ENCODE data around the gene CCNDBP1. TPM values are rescaled to one million over a fixed set of nuclear protein-coding genes. Genes with fewer than 3 reads are reported as not detected.
"Not testable (repeated sequence)": the region's sequence is repeated elsewhere in the genome, so short reads cannot be mapped to it uniquely, and the experiment has no call there.

CCNDBP1 gene
- total RNA-seq, 2 experiments from 2014 or later = 45.8 to 51.6 TPM

DNA sequence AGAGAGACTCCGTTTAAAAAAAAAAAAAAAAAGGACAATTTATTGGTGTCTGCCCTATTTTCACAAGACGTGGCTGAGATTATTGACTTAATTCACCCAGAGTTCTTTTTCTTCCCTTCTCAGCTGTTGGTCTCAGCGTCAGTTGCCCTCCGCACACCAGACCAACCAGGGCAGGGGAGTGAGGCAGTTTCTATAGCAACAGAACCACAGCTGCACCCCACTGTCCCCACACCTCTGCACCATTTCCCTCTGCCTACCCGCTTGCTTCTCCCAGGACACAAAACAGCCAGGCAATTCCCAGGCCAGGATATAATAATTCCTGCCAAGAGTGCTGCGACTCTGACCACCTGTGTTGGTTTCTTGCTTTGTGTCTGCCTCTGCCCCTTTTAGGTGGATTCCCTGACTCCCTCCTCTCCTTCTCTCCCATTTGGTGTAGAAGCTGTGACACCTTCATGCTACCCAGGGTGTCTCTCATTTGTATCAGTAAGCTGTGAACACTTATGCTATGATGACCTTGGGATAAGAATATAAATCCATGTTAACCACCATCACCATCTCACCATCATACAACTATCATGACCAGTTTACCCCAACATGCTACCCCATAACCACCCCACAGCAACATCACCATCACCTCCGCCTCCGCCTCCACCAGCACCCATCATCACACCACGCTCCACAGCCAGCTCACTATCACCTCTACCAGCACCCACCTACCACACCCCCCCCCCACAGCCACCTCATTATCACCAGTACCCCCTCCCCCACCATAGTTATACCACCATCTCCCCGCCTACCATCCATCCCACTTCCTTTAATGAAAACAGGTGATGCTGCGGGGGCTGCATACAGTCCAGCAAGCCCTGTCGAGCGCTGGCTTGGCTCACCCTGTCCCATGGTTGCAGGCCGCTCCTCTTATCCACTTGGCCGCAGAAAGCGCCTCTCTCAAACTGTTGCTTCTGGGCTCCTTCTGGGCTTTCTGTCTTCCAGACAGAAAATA lies 35.0 kb downstream of the CCNDBP1 start:
- intact Hi-C loops (cut with DNase I, micrococcal nuclease) = no loop called here
- Mint-ChIP-seq H3K4me3 (no peak overlapping the region), H3K36me3 (ENCODE audit: low read depth) (no peaks in the 10 kb centered on the region), H3K27ac (no peak overlapping the region), H3K4me1 (no peaks in the 10 kb centered on the region), H3K9me3 (ENCODE audit: low read depth) (no peaks in the 10 kb centered on the region), H3K27me3 (peaks cover 3% of the 10 kb centered on the region)
- DNase-seq (no peak), ATAC-seq (no peak)
- ChIA-PET CTCF (interaction anchor here (0.7 to 1.7 kb wide), 2 partner anchors 65 kb away, joined by 3 to 6 read pairs; no protein-coding TSS in a partner anchor), POLR2A (no interaction called here)

- peaks cover 8% of the 10 kb centered on the region for H3K27me3 Mint-ChIP-seq
- no peak within 1 kb of the TSS for H3K27ac Mint-ChIP-seq
- no peak within 1 kb of the TSS for H3K4me3 Mint-ChIP-seq
- H3K36me3 Mint-ChIP-seq (ENCODE audit: low read depth) = no peaks in the 10 kb centered on the region
- ChIA-PET POLR2A (no interaction called here), CTCF (interaction anchor here (2.7 kb wide), 1 partner anchor 64 kb away, joined by 22 read pairs; no protein-coding TSS in a partner anchor)
- H3K4me1 Mint-ChIP-seq = peaks cover 7% of the 10 kb centered on the region
- H3K9me3 Mint-ChIP-seq (ENCODE audit: low read depth) = no peaks in the 10 kb centered on the region
- ATAC-seq (no peak), DNase-seq (no peak)
- intact Hi-C loops (cut with DNase I, micrococcal nuclease) = no loop called here
Observed at GRCh38 chr15:43220991-43221403, 35.8 kb downstream of the CCNDBP1 start, which contains the start of gene EPB42. TSS of gene EPB42 (minus strand) at chr15:43221018. CDS start at chr15:43220825, 193 bp downstream.

DNA sequence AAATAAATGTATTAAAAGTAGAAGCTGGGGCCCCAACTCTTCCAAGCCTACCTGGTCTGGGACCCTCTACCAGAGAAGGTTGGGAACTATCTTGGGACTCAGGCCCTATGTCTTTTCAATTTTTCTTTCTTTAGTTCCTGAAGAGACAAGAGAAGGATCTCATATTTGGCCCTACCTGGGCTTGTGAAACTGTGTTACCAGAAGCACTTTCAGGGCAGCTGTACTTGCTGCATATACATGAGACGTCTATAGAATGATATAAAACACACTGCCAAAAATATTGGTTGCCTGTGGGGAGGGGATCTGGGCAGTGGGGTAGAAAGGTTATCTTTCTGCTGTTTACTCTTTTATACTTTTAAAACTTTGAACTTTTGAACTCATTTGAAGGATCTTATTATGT lies 36.2 kb downstream of the CCNDBP1 start:
- H3K27me3 Mint-ChIP-seq = peaks cover 9% of the 10 kb centered on the region
- POLR2A ChIA-PET = no interaction called here
- intact Hi-C loops (cut with DNase I, micrococcal nuclease) = no loop called here
- H3K4me3 Mint-ChIP-seq = no peak overlapping the region
- no peak overlapping the region for H3K27ac Mint-ChIP-seq
- no peaks in the 10 kb centered on the region for H3K9me3 Mint-ChIP-seq (ENCODE audit: low read depth)
- DNase-seq (no peak), ATAC-seq (no peak)
- H3K36me3 Mint-ChIP-seq (ENCODE audit: low read depth) = no peaks in the 10 kb centered on the region
- H3K4me1 Mint-ChIP-seq = peaks cover 8% of the 10 kb centered on the region
- CTCF ChIA-PET = interaction anchor here (0.7 to 2.7 kb wide), 2 partner anchors 64 to 1651 kb away, joined by 3 to 22 read pairs; no protein-coding TSS in a partner anchor

DNA sequence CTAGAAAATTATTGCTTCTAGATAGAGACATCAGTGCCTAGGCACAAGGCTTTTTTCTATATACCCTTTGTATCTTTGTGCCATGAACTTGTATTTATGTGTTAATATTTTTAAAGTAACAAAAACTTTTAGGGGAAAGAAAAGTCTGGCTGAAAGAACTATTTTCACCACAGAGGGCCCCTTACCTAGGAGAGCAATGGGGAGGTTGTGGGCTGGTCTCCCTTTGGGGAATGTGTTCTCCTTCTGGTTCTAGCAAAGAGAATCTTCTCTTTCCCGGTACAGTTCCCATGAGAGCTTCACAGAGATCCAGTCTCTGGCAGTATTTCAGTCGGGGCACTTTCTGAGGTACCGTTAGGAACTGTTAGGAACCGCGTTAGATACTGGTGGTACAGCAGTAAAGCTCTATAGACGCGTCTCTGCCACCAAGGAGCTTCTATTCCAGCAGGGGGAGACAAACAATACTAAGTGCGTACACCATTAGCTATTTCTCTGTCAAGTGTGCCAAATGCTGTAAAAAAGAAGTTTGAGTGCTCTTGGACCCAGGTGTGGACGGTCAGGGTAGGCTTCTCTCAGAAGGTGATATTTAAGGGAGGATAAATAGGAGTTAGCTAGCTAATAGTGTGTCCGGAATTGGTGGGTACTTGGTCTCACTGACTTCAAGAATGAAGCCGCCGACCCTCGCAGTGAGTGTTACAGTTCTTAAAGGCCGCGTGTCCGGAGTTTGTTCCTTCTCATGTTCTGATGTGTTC lies 40.2 kb downstream of the CCNDBP1 start:
- peak; percentile 57 for DNase-seq
- Mint-ChIP-seq H3K9me3 (ENCODE audit: low read depth) (no peaks in the 10 kb centered on the region), H3K4me1 (peaks cover 8% of the 10 kb centered on the region), H3K27ac (no peak overlapping the region), H3K4me3 (no peak overlapping the region), H3K27me3 (peaks cover 6% of the 10 kb centered on the region), H3K36me3 (ENCODE audit: low read depth) (no peaks in the 10 kb centered on the region)
- POLR2A ChIA-PET = interaction anchor here (0.6 to 1.0 kb wide), 2 partner anchors 42 to 60 kb away, joined by 3 read pairs; no protein-coding TSS in a partner anchor
- intact Hi-C loops (cut with DNase I, micrococcal nuclease) = loop anchor here (1.0 to 5.0 kb wide), 2 partner anchors 42 to 60 kb away; partner anchors contain the start of gene TGM5 (in 1 of the 2)
- CTCF ChIA-PET = interaction anchor here (0.6 to 2.7 kb wide), 42 partner anchors 8 to 1217 kb away, joined by 3 to 118 read pairs (median 4); partner anchors contain the start of gene CCNDBP1
- ATAC-seq = peak; percentile 90

GRCh38 chr15:43225950-43226255 lies 40.7 kb downstream of the CCNDBP1 start:
- ATAC-seq; H3K4me1 Mint-ChIP-seq; H3K36me3 Mint-ChIP-seq (ENCODE audit: low read depth); H3K4me3 Mint-ChIP-seq; DNase-seq; H3K9me3 Mint-ChIP-seq (ENCODE audit: low read depth); H3K27ac Mint-ChIP-seq; H3K27me3 Mint-ChIP-seq: not testable (repeated sequence)
- CTCF ChIA-PET = interaction anchor here (0.6 to 2.7 kb wide), 37 partner anchors 10 to 1217 kb away, joined by 3 to 118 read pairs (median 4); partner anchors contain the start of gene CCNDBP1
- intact Hi-C loops (cut with DNase I, micrococcal nuclease) = loop anchor here (1.0 to 5.0 kb wide), 2 partner anchors 41 to 59 kb away; partner anchors contain the start of gene TGM5 (in 1 of the 2)
- POLR2A ChIA-PET = interaction anchor here (1.0 kb wide), 1 partner anchor 60 kb away, joined by 3 read pairs; no protein-coding TSS in a partner anchor

- intact Hi-C loops (cut with DNase I, micrococcal nuclease) = loop anchor here in 1 of 2 experiments (5.0 kb wide), 1 partner anchor 41 kb away; the partner anchor contains the start of gene TGM5
Observed at GRCh38 chr15:43226436-43227305, 41.5 kb downstream of the CCNDBP1 start.

DNA sequence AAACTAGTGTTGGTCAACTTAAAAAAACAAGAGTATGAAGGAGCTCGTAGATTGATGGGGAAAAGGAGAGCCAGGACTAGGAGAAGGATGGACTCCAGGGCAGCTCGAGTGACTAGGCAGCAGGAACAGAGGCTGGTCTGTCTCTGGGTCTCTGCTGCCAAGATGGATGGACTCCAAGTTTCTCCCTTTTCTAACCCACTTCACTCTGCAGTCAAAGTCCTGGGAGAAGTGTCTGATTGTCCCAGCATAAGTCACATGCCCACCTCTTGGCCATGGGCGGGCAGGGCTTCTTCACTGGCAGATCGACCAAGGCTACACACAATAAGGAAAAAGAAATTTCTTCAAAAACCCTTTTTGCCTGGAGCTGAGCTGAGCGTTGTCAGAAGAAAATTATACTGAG lies 44.8 kb downstream of the CCNDBP1 start:
- peaks cover 6% of the 10 kb centered on the region for H3K27me3 Mint-ChIP-seq
- ATAC-seq (no peak), DNase-seq (no peak)
- H3K4me1 Mint-ChIP-seq = peaks cover 8% of the 10 kb centered on the region
- H3K27ac Mint-ChIP-seq = no peak overlapping the region
- CTCF ChIA-PET = interaction anchor here (1.6 to 5.2 kb wide), 3 partner anchors 11 to 56 kb away, joined by 4 to 36 read pairs (median 5); no protein-coding TSS in a partner anchor
- POLR2A ChIA-PET = interaction anchor here (0.6 kb wide), 1 partner anchor 117 kb away, joined by 5 read pairs; no protein-coding TSS in a partner anchor
- H3K36me3 Mint-ChIP-seq (ENCODE audit: low read depth) = no peaks in the 10 kb centered on the region
- H3K9me3 Mint-ChIP-seq (ENCODE audit: low read depth) = no peaks in the 10 kb centered on the region
- intact Hi-C loops (cut with DNase I, micrococcal nuclease) = loop anchor here in 1 of 2 experiments (5.0 kb wide), 1 partner anchor 37 kb away; the partner anchor contains the start of gene TGM5
- H3K4me3 Mint-ChIP-seq = no peak overlapping the region

More at GRCh38 chr15:43226436-43227305, 41.5 kb downstream of the CCNDBP1 start:
- Mint-ChIP-seq H3K9me3 (ENCODE audit: low read depth) (no peaks in the 10 kb centered on the region), H3K4me3 (no peak overlapping the region), H3K27ac (no peak overlapping the region), H3K36me3 (ENCODE audit: low read depth) (no peaks in the 10 kb centered on the region), H3K4me1 (peaks cover 8% of the 10 kb centered on the region), H3K27me3 (peaks cover 6% of the 10 kb centered on the region)
- ATAC-seq (no peak), DNase-seq (no peak)
- ChIA-PET POLR2A (no interaction called here), CTCF (interaction anchor here (0.6 to 5.2 kb wide), 21 partner anchors 9 to 233 kb away, joined by 3 to 118 read pairs (median 6); partner anchors contain the start of gene CCNDBP1)

GRCh38 chr15:43230640-43231115 lies 45.5 kb downstream of the CCNDBP1 start:
- no peak overlapping the region for H3K4me3 Mint-ChIP-seq

GRCh38 chr15:43232289-43232874 lies 47.2 kb downstream of the CCNDBP1 start:
- no peaks in the 10 kb centered on the region for H3K4me1 Mint-ChIP-seq
- no peaks in the 10 kb centered on the region for H3K36me3 Mint-ChIP-seq (ENCODE audit: low read depth)
- H3K27ac Mint-ChIP-seq = no peak overlapping the region
- no peak overlapping the region for H3K4me3 Mint-ChIP-seq
- H3K27me3 Mint-ChIP-seq = no peaks in the 10 kb centered on the region
- no peaks in the 10 kb centered on the region for H3K9me3 Mint-ChIP-seq (ENCODE audit: low read depth)
- ChIA-PET POLR2A (no interaction called here), CTCF (interaction anchor here (0.8 to 1.3 kb wide), 4 partner anchors 9 to 413 kb away, joined by 3 to 4 read pairs (median 3); no protein-coding TSS in a partner anchor)
- ATAC-seq (no peak), DNase-seq (no peak)
- intact Hi-C loops (cut with DNase I, micrococcal nuclease) = no loop called here

More at GRCh38 chr15:43230640-43231115, 45.5 kb downstream of the CCNDBP1 start:
- DNase-seq (no peak), ATAC-seq (no peak)
- Mint-ChIP-seq H3K9me3 (ENCODE audit: low read depth) (no peaks in the 10 kb centered on the region), H3K36me3 (ENCODE audit: low read depth) (no peaks in the 10 kb centered on the region), H3K4me1 (peaks cover 3% of the 10 kb centered on the region), H3K27ac (no peak overlapping the region), H3K27me3 (peaks cover 3% of the 10 kb centered on the region)
- intact Hi-C loops (cut with DNase I, micrococcal nuclease) = no loop called here
- POLR2A ChIA-PET = no interaction called here
- CTCF ChIA-PET = interaction anchor here (0.9 to 5.2 kb wide), 5 partner anchors 10 to 55 kb away, joined by 3 to 36 read pairs (median 4); partner anchors contain the start of gene TGM5

GRCh38 chr15:43235536-43235935 lies 50.3 kb downstream of the CCNDBP1 start:
- no peaks in the 10 kb centered on the region for H3K4me1 Mint-ChIP-seq
- POLR2A ChIA-PET = no interaction called here
- no peak overlapping the region for H3K27ac Mint-ChIP-seq
- CTCF ChIA-PET = interaction anchor here (1.6 kb wide), 1 partner anchor 10 kb away, joined by 7 read pairs; no protein-coding TSS in a partner anchor
- intact Hi-C loops (cut with DNase I, micrococcal nuclease) = no loop called here
- ATAC-seq (no peak), DNase-seq (no peak)
- no peak overlapping the region for H3K4me3 Mint-ChIP-seq
- no peaks in the 10 kb centered on the region for H3K36me3 Mint-ChIP-seq (ENCODE audit: low read depth)
- H3K27me3 Mint-ChIP-seq = no peaks in the 10 kb centered on the region
- H3K9me3 Mint-ChIP-seq (ENCODE audit: low read depth) = no peaks in the 10 kb centered on the region
